Measurements from ENCODE around the gene CD300H.

GRCh38 chr17:74558882-74559519, 8.3 kb downstream of the CD300H start:
- TF ChIP-seq POLR2A (IDR thresholded peaks at IDR 0.05), result no peak
- no peak for TF ChIP-seq POLR2AphosphoS5 (IDR thresholded peaks at IDR 0.05)
